GM13977 (cell line): Measurements from ENCODE around the gene GATAD2B.

Experiments used
- DNase-seq: peaks from one replicate; pipeline ENCODE4 v3.0.0; 2012; ENCODE audit warnings: low spot score
- in situ Hi-C: fragments of 300-500 bp; cut with MboI; formaldehyde crosslinking; loops from one replicate; pipeline ENCODE4 v1.12.0; 2022; ENCODE audit warnings: low sequenced_read_pairs, low pct_unique_long_range_greater_than_20kb, mixed read lengths, inconsistent platforms; ENCODE audit not compliant: unreplicated experiment
- TF ChIP-seq, protein P1 (sequence below): IDR thresholded peaks from 2 replicates; pipeline ENCODE4 v1.5.1; 2012; ENCODE audit warnings: mild to moderate bottlenecking, control low read depth; ENCODE audit not compliant: insufficient read depth; ENCODE audit errors: extremely low read depth, missing control alignments

GATAD2B gene

DNA sequence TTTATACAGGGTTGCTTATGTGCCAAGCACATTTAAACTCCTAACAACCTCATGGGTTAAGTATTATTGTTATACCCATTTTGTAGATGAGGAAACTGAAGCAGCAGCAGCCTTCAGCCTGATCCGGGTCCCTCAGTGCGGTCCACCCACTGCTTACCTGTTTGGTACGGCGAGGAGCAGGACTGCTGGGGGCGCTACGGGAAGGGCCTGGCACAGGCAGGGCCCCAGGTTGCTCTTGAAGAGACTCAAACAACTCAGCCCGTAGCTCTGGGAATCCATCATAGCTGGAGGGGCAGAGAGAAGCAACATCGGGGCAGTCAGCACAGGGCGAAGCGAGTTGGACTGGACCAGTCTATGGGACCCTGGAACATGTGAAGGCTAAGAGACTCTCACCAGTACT is 14.6 kb upstream of the GATAD2B start:
- no peak for DNase-seq
- in situ Hi-C loops = no loop called here
- TF ChIP-seq, protein P1, sequence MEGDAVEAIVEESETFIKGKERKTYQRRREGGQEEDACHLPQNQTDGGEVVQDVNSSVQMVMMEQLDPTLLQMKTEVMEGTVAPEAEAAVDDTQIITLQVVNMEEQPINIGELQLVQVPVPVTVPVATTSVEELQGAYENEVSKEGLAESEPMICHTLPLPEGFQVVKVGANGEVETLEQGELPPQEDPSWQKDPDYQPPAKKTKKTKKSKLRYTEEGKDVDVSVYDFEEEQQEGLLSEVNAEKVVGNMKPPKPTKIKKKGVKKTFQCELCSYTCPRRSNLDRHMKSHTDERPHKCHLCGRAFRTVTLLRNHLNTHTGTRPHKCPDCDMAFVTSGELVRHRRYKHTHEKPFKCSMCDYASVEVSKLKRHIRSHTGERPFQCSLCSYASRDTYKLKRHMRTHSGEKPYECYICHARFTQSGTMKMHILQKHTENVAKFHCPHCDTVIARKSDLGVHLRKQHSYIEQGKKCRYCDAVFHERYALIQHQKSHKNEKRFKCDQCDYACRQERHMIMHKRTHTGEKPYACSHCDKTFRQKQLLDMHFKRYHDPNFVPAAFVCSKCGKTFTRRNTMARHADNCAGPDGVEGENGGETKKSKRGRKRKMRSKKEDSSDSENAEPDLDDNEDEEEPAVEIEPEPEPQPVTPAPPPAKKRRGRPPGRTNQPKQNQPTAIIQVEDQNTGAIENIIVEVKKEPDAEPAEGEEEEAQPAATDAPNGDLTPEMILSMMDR = no peak

DNA sequence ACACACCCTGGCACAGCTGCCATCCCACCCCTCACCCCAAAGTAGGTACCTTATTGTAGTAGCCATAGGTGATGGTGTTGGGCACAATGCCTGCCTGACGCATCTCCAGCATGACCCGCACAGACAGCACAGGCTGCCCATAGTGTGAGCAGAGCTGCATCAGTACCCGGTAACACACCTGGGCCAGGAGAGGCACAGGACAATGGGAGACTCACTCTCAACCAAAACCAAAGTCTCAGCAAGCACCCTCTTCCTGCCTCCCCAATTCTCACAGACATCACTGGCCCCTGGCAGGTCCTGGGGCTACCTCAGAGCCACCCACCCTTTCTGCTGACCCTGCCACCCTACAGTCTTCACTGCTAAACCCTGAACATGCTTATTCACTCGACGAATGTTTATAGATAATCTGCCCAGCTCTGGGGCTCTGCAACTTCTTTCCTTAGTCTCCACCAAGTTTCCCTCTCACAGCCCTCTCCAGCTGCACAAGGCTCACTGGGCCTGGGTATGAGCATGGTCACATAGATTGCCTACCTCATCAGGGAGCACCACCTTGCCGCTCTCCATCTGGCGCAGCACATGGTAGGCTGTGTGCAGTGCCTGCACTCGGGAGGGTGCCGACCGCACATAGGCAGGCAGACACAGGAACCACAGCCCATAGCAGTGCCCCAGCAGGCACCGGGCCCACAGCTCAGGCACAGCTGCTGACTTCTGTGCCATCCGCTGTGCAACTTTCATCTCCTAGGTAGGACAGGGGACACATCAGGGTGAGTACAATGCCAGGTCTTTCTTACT is 13.4 kb upstream of the GATAD2B start:
- DNase-seq = no peak
- in situ Hi-C loops = no loop called here
- TF ChIP-seq, protein P1 = no peak

DNA sequence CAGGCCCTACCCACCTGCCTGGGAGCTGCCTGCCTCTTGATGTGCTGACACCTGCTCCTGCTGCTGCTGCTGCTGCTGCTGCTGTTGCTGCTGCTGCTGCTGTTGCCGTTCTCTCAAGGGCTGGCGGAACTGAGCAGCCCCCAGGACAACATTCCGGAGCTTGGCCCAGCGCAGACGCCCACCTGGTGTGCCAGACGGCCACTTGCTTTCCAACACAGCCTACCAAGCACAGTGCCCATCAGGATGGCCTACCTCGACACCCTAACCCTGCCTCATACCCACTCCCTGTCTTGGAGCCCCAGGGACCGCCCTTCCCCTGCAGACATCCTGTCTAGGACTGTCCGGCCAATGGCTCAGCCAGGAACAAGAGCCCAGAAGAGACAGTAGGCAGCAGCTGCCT is 12.0 kb upstream of the GATAD2B start:
- in situ Hi-C loops = no loop called here
- TF ChIP-seq, protein P1 = no peak
- DNase-seq = no peak

DNA sequence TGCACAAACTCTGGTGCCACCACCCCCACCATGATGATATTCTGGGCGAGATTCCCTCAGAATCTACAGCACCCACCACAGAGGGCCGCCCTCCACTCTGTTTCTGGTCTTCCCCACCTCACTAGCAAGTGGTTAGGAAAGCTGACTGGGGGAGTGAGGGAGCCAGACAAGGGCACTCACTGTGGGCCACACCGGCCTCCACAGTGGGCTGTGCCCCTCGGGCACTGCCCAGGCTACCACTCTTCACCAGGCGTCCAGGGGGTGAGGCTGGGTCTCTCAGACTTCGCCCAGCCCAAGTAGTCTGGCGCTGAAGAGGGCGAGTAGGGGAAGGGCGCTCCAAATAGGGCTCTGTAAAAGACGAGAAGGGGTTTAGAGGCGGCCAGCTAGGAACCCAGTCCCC is 11.2 kb upstream of the GATAD2B start:
- DNase-seq = no peak
- TF ChIP-seq, protein P1 = no peak
- in situ Hi-C loops = no loop called here

DNA sequence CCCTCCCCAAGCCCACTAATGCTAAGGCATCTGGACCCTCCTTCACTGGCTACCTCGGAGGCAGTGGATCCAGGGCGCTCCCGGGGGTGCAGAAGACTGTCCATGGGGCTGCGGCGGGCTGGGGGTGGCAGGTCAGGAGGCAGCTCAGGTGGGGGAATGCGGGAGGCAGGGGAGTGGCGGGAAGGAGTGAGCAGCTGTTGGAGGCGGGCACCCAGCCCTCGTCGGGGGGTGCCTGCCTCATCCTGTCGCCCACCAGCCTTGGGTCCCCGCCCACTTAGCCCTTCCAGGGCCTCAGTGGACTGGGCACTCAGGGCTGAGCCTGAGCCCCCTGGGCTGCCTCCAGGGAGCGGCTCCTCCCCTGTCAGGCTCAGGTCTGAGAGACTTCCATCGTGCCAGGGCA is 10.7 kb upstream of the GATAD2B start:
- in situ Hi-C loops = no loop called here
- TF ChIP-seq, protein P1 = no peak
- no peak for DNase-seq

DNA sequence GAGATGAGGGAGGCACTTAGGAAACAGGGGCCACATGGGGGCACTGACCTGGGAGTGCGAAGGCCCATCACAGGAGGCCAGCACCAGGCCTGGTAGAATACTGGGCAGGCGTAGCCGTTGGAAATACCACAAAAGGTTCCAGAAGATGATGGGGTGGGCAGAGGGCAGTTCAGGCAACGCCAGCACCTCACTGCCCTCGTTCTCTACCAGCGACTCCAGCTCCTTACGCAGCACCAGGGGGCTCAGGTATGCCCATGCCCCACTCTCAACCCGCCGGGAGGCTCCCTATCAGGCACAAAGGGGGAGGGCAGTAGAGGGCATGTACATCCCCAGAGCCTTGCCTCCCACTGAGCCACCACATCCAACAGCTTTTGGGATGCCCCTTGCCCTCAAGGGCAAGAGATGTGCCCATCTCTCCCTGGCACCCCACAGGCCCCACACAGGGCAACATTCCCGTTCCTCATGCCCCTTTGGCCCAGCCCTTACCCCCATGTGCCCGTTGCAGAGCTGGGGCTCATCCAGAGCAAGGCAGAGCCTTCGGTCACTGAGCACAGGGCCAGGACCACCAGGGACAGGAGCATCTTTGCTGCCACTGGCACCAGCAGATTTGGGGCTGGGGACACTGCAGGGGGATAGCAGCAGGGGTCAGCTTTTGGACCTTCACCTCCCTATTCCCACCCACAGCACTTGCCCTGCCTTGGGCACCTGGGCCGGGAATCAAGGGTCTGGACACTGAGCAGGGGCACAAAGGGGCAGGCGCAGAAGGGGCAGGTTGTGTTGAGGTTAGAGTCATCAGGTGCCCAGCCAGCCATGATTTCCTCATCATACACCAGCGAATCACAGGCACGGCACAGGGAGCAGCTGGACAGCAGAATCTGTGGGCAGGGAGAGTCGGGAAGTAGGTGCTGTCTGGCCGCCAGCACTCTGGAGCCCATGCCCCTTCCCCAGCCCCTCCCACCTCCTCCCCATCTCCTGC is 9.7 kb upstream of the GATAD2B start:
- TF ChIP-seq, protein P1 = no peak
- in situ Hi-C loops = no loop called here
- DNase-seq = no peak
